Prostate gland (tissue), 2 donors: ENCODE results near the gene NSMCE1.

ENCODE experiments used
- POLR2A ChIP-seq: fragments of 450-650 bp; IDR thresholded peaks from one replicate; pipeline ENCODE4 v1.6.1; 2016; ENCODE audit warnings: antibody characterized with exemption, mild to moderate bottlenecking
- POLR2AphosphoS5 ChIP-seq: sonication (generic); formaldehyde crosslinking; IDR thresholded peaks from one replicate; pipeline ENCODE4 v1.6.1; 2017; ENCODE audit warnings: antibody characterized with exemption
- TF ChIP-seq, protein P1 (sequence below), 4 experiments: fragments of 200-600 bp in 2 of 4; fragments of 450-650 bp in 2 of 4; sonication (generic) in 2 of 4; IDR thresholded peaks; 1 replicate in 3 of 4; 2 replicates in 1 of 4; pipeline ENCODE4 v1.5.1; 2016 to 2019; ENCODE audit warnings: antibody characterized with exemption in 4 of 4, mild to moderate bottlenecking in 2 of 4, moderate library complexity in 2 of 4

DNA sequence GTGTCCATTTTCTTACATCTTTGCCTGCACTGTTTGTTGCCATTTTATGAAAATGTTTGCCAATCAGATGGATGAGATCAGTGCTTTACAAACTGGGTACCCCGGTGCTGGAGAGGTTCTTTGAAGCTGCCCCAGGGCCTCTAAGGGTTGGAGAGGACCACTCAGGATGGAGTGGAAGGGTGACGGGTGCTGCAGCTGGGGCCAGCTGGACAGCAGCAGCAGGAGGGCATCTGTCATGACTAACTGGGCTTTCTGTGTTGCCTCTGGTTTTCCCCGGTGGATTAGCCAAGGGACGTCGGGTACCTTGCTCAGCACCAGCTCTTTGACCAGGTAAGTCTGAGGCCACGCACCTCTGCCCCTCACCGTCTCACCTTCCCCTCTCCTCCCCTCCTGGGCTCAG lies 52.9 kb downstream of the NSMCE1 start:
- TF ChIP-seq, protein P1, sequence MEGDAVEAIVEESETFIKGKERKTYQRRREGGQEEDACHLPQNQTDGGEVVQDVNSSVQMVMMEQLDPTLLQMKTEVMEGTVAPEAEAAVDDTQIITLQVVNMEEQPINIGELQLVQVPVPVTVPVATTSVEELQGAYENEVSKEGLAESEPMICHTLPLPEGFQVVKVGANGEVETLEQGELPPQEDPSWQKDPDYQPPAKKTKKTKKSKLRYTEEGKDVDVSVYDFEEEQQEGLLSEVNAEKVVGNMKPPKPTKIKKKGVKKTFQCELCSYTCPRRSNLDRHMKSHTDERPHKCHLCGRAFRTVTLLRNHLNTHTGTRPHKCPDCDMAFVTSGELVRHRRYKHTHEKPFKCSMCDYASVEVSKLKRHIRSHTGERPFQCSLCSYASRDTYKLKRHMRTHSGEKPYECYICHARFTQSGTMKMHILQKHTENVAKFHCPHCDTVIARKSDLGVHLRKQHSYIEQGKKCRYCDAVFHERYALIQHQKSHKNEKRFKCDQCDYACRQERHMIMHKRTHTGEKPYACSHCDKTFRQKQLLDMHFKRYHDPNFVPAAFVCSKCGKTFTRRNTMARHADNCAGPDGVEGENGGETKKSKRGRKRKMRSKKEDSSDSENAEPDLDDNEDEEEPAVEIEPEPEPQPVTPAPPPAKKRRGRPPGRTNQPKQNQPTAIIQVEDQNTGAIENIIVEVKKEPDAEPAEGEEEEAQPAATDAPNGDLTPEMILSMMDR (IDR thresholded peaks at IDR 0.05), result no peak
- TF ChIP-seq POLR2AphosphoS5, result no peak
- no peak for TF ChIP-seq POLR2A
